Neural cell (in vitro differentiated cells): ENCODE measurements around the gene SGSH.

Experiments
- CTCF ChIP-seq: fragments of 450-650 bp; IDR thresholded peaks from 2 replicates; pipeline ENCODE4 v1.5.1; 2014; ENCODE audit warnings: antibody characterized with exemption, mild to moderate bottlenecking, moderate library complexity; ENCODE audit not compliant: poor library complexity, severe bottlenecking
- EZH2 ChIP-seq: fragments of 200-600, 300-800 bp; shearing (Covaris generic), sonication (generic); IDR thresholded peaks from 2 replicates; pipeline ENCODE4 v1.6.1; 2014; ENCODE audit warnings: antibody characterized with exemption, low read length, borderline replicate concordance, mild to moderate bottlenecking; ENCODE audit not compliant: insufficient read depth, poor library complexity, severe bottlenecking
- POLR2AphosphoS5 ChIP-seq: IDR thresholded peaks from 2 replicates; pipeline ENCODE4 v1.6.1; 2012
- RAD21 ChIP-seq: fragments of 450-650 bp; conservative IDR thresholded peaks from 2 replicates; pipeline ENCODE4 v1.6.1; 2014; ENCODE audit warnings: antibody characterized with exemption, mild to moderate bottlenecking, moderate library complexity
- REST ChIP-seq: IDR thresholded peaks from 2 replicates; pipeline ENCODE4 v1.6.1; 2012; ENCODE audit warnings: borderline replicate concordance

GRCh38 chr17:80212511-80212910 lies 7.6 kb downstream of the SGSH start:
- no peak for TF ChIP-seq RAD21
- TF ChIP-seq REST, result no peak
- no peak for TF ChIP-seq POLR2AphosphoS5
- TF ChIP-seq CTCF, result no peak
- TF ChIP-seq EZH2, result no peak
